Activated CD4-positive, alpha-beta memory T cell treated with anti-CD3 and anti-CD28 coated beads for 36 hours (primary cell): ENCODE data around the gene UBA6. TPM values are rescaled to one million over a fixed set of nuclear protein-coding genes. Genes with fewer than 3 reads are reported as not detected.
"Not testable (repeated sequence)": the region's sequence is repeated elsewhere in the genome, so short reads cannot be mapped to it uniquely, and the experiment has no call there.

ENCODE experiments used
- CTCF ChIA-PET: fragments of 350-600 bp; sonication (Branson Sonifier 250); formaldehyde crosslinking; loops from one replicate; lab custom pipeline; 2021; ENCODE audit warnings: antibody characterized with exemption, inconsistent platforms; lab: Charles Lee
- POLR2A ChIA-PET: fragments of 350-600 bp; sonication (Branson Sonifier 250); formaldehyde crosslinking; loops from one replicate; lab custom pipeline; 2021; ENCODE audit warnings: antibody characterized with exemption; lab: Charles Lee
- DNase-seq: peaks from one replicate; pipeline ENCODE4 v3.0.0-alpha.2; 2020
- H3K27ac Mint-ChIP-seq: one replicate; pipeline ENCODE4 v1.8.0; 2021; ENCODE audit warnings: mixed read lengths
- H3K27me3 Mint-ChIP-seq: one replicate; pipeline ENCODE4 v1.8.0; 2021; ENCODE audit warnings: mixed read lengths
- H3K36me3 Mint-ChIP-seq: one replicate; pipeline ENCODE4 v1.8.0; 2021; ENCODE audit warnings: mixed read lengths
- H3K4me1 Mint-ChIP-seq: one replicate; pipeline ENCODE4 v1.8.0; 2021; ENCODE audit warnings: low read depth, mixed read lengths
- H3K4me3 Mint-ChIP-seq: one replicate; pipeline ENCODE4 v1.8.0; 2021; ENCODE audit warnings: mild to moderate bottlenecking, mixed read lengths
- H3K9me3 Mint-ChIP-seq: one replicate; pipeline ENCODE4 v1.8.0; 2021; ENCODE audit warnings: mixed read lengths
- intact Hi-C: fragments of 100-400 bp; cut with micrococcal nuclease; formaldehyde crosslinking; loops from one replicate; pipeline ENCODE4 v1.15.1; 2023
- total RNA-seq, 2 experiments: library from RNA; stranded (reverse); gene quantifications; one replicate each; pipeline ENCODE4 v1.2.3, GENCODE V29; 2021

UBA6 gene
- total RNA-seq, result 100 to 1,000 TPM; 107 to 112 TPM

DNA sequence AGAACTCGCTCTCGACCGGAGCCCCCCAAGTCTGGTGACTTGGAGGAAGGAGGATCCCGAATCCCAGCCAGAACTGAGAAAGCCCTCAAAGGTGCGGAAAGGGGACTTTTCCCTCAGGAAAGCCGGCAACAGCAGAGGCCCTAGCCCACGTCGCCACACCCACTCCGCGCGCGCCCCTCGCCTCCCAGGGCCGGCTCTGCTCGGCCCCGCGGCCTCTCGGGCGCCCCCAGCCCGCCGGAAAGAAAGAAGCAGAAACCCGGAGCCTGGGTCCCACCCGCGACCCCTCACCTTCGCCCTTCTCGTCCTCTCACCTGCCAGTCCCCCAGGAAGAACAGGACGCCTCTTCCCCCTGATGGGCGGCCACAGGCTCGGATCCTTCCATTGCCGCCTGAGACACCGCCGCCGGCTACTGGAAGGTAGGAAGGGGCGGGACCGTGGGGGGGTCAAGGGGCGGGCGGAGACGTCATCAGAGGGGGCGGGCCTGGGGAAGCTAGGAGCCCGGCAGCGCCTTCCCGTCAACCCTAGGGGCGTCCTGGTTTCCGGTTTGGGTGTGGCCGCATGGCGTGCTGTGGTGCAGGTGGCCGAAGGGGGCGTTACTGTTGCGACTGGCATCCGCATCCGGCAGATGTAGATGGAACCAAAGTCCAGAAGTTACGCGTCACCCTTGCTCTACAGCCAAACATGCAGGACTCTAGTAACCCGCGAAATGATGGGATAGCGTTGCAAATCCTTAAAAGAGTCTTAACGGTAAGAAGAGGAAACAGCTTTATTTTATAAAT is at the start of gene UBA6:
Gene UBA6 (minus strand): TSS at position 418 of the 779 bp plus-strand sequence. CDS start 36 bp downstream, at position 382.
- Mint-ChIP-seq H3K36me3 (peaks cover 19% of the 10 kb centered on the region), H3K4me3 (peak within 1 kb of the TSS; percentile 92), H3K27ac (peak within 1 kb of the TSS; percentile 90), H3K27me3 (no peaks in the 10 kb centered on the region), H3K4me1 (peaks cover 55% of the 10 kb centered on the region), H3K9me3 (peaks cover under 1% of the 10 kb centered on the region)
- ChIA-PET CTCF (interaction anchor here (0.8 to 2.2 kb wide), 6 partner anchors 13 to 157 kb away, joined by 3 to 8 read pairs (median 4); no protein-coding TSS in a partner anchor), POLR2A (interaction anchor here (0.7 to 3.1 kb wide), 3 partner anchors 16 to 156 kb away, joined by 3 to 12 read pairs (median 4); partner anchors contain the start of gene CENPC)
- DNase-seq, result peak; percentile 98
- intact Hi-C loops, result loop anchor here (1.0 to 5.0 kb wide), 8 partner anchors 16 to 649 kb away; partner anchors contain the start of genes CENPC, TMPRSS11B and YTHDC1

- Mint-ChIP-seq H3K4me1 (peaks cover 8% of the 10 kb centered on the region), H3K36me3 (no peaks in the 10 kb centered on the region), H3K4me3 (no peak overlapping the region), H3K27me3 (no peaks in the 10 kb centered on the region), H3K9me3 (no peaks in the 10 kb centered on the region), H3K27ac (no peak overlapping the region)
- ChIA-PET POLR2A (no interaction called here), CTCF (no interaction called here)
- DNase-seq, result no peak
- intact Hi-C loops, result no loop called here
Observed at GRCh38 chr4:67750691-67751090, 49.7 kb upstream of the UBA6 start.

GRCh38 chr4:67749286-67749685 is 48.3 kb upstream of the UBA6 start:
- intact Hi-C loops, result loop anchor here (5.0 to 10.0 kb wide), 3 partner anchors 163 to 426 kb away; partner anchors contain the start of gene CENPC
- CTCF ChIA-PET, result interaction anchor here (1.1 to 1.4 kb wide), 3 partner anchors 12 to 162 kb away, joined by 3 to 4 read pairs (median 4); no protein-coding TSS in a partner anchor

DNA sequence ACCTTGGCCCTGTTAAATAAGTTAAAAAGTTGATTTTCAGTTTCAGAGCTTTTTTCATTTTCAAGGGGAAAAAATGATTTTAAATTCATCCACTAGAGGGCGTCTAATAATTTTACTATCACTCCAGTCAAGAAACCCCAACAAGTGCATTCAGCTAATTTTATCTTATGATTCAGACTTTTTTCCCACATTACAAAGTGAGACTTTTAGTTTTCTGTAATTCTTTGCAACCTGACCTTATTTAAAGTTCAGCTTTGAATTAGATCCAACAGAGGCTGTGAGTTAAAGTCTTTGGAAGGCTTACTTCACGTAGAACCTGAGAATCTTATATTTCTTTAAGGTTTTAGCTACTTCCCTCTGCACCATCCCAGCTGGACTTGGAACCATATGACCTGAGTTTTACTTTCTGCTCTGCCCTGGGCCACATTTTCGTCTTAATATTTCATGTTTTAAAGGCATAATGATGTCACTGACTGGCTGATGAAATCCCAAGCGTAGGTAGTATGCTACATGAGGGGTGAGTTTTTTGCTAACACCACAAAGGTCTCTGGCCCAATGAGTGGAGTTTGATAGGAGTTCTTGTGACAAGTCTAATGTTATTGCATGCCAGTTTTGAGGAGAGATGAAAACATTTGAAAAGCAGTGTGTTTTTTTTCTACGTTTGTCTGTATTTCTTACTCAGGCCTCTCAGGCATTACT is 46.0 kb upstream of the UBA6 start:
- intact Hi-C loops, result loop anchor here (2.0 to 10.0 kb wide), 4 partner anchors 46 to 428 kb away; partner anchors contain the start of genes CENPC and UBA6
- ChIA-PET POLR2A (interaction anchor here (1.0 kb wide), 1 partner anchor 46 kb away, joined by 3 read pairs; the partner anchor contains the start of gene UBA6), CTCF (interaction anchor here (0.7 to 3.4 kb wide), 32 partner anchors 8 to 630 kb away, joined by 3 to 23 read pairs (median 4); partner anchors contain the start of gene UBA6)
- Mint-ChIP-seq H3K4me3 (no peak overlapping the region), H3K27me3 (no peaks in the 10 kb centered on the region), H3K36me3 (no peaks in the 10 kb centered on the region), H3K27ac (no peak overlapping the region), H3K9me3 (no peaks in the 10 kb centered on the region), H3K4me1 (peaks cover 9% of the 10 kb centered on the region)
- no peak for DNase-seq

More at GRCh38 chr4:67749286-67749685, 48.3 kb upstream of the UBA6 start:
- H3K9me3 Mint-ChIP-seq, result no peaks in the 10 kb centered on the region
- no peak overlapping the region for H3K4me3 Mint-ChIP-seq
- no peak overlapping the region for H3K27ac Mint-ChIP-seq
- H3K27me3 Mint-ChIP-seq, result no peaks in the 10 kb centered on the region
- no peak for DNase-seq
- no peaks in the 10 kb centered on the region for H3K36me3 Mint-ChIP-seq
- H3K4me1 Mint-ChIP-seq, result peaks cover 8% of the 10 kb centered on the region
- POLR2A ChIA-PET, result no interaction called here

DNA sequence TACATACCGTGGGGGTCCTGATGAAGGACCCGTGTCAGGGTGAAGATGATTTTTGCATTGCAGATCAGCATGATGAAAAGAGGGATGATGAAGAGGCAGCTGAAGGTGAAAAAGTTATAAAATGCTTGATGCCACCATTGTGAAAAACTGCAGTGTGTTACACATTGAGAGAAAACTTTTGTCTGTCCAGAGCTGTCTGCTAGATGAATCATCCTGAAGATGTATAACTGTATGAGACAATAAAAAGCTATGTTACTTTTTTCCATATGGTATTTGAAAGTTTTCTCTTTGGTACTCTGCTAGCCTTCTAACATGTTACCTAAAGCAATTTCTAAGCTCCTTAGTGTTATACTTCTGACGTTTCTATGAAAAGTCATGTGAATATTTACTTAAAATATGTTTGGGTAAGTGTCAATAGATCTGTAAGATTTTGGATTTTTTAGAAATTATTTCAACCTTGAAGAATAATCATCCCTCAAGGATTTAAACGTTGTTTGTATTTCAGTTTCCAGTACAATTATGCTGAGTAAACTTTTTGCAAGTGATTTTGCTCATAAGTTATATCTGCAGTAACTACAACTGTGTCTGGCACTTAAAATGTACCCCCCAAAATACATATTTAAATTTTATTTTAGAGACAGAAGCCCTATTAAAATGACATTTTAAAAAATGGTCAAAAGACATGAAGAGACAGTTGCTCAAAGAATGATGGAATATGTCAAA is 43.8 kb upstream of the UBA6 start:
- intact Hi-C loops, result loop anchor here (5.0 to 10.0 kb wide), 3 partner anchors 168 to 430 kb away; partner anchors contain the start of gene CENPC
- no peaks in the 10 kb centered on the region for H3K36me3 Mint-ChIP-seq
- no peak overlapping the region for H3K27ac Mint-ChIP-seq
- H3K27me3 Mint-ChIP-seq, result no peaks in the 10 kb centered on the region
- no peak for DNase-seq
- H3K4me3 Mint-ChIP-seq, result no peak overlapping the region
- POLR2A ChIA-PET, result no interaction called here
- H3K4me1 Mint-ChIP-seq, result peaks cover 9% of the 10 kb centered on the region
- CTCF ChIA-PET, result interaction anchor here (1.2 to 3.4 kb wide), 4 partner anchors 9 to 167 kb away, joined by 3 to 23 read pairs (median 7); partner anchors contain the start of gene UBA6
- no peaks in the 10 kb centered on the region for H3K9me3 Mint-ChIP-seq

DNA sequence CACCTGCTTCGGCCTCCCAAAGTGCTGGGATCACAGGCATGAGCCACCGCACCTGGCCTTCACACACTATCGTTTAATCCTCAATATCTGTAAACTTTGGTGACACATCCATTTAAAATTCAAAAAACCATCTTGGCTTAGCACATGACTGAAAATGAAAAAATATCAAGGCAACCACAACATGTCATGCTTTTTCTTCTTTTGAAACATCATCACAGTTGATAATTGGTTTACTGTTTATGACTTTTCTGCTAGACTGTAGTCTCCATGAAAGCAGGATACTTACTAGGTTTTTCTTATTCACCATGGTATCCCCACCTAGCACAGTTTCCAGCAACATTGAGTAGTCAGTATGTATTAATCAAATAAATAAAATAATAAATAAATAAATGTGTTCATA is 42.2 kb upstream of the UBA6 start:
- Mint-ChIP-seq H3K27me3 (no peaks in the 10 kb centered on the region), H3K4me1 (peaks cover 9% of the 10 kb centered on the region), H3K27ac (no peak overlapping the region), H3K9me3 (no peaks in the 10 kb centered on the region), H3K36me3 (no peaks in the 10 kb centered on the region), H3K4me3 (no peak overlapping the region)
- intact Hi-C loops, result loop anchor here (1.0 to 10.0 kb wide), 2 partner anchors 27 to 432 kb away; no protein-coding TSS in a partner anchor
- ChIA-PET POLR2A (no interaction called here), CTCF (no interaction called here)
- DNase-seq, result no peak

DNA sequence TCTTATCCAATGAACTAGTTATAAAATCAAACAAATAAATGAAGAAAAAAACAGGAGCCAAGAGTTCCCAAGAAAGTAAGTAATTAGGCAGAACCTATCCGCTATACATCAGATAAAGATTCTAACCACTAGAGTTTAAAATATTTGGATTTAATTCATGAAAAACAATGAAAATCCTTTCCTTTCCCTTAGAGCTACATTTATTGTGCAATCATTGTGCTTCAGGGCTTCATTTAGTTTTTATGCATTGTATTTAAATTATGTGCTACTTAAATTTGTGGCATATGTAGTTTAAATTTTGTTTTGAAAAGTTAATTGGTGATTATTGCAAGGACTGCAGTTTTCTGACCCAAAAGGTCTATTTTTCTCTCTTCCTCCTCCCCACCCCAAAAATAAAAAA is 35.3 kb upstream of the UBA6 start:
- H3K27me3 Mint-ChIP-seq, result no peaks in the 10 kb centered on the region
- ChIA-PET POLR2A (no interaction called here), CTCF (interaction anchor here (1.7 kb wide), 1 partner anchor 10 kb away, joined by 6 read pairs; no protein-coding TSS in a partner anchor)
- no peaks in the 10 kb centered on the region for H3K4me1 Mint-ChIP-seq
- peaks cover 8% of the 10 kb centered on the region for H3K36me3 Mint-ChIP-seq
- no peak overlapping the region for H3K4me3 Mint-ChIP-seq
- no peak overlapping the region for H3K27ac Mint-ChIP-seq
- H3K9me3 Mint-ChIP-seq, result no peaks in the 10 kb centered on the region
- DNase-seq, result no peak
- intact Hi-C loops, result no loop called here

GRCh38 chr4:67735325-67735724 is 34.4 kb upstream of the UBA6 start:
- CTCF ChIA-PET, result interaction anchor here (0.9 to 1.7 kb wide), 2 partner anchors 11 to 176 kb away, joined by 3 to 6 read pairs; no protein-coding TSS in a partner anchor
- H3K9me3 Mint-ChIP-seq, result no peaks in the 10 kb centered on the region
- intact Hi-C loops, result no loop called here
- POLR2A ChIA-PET, result no interaction called here
- H3K4me1 Mint-ChIP-seq, result no peaks in the 10 kb centered on the region
- DNase-seq, result no peak
- H3K4me3 Mint-ChIP-seq, result no peak overlapping the region
- H3K27me3 Mint-ChIP-seq, result no peaks in the 10 kb centered on the region
- H3K27ac Mint-ChIP-seq, result no peak overlapping the region
- peaks cover 11% of the 10 kb centered on the region for H3K36me3 Mint-ChIP-seq

DNA sequence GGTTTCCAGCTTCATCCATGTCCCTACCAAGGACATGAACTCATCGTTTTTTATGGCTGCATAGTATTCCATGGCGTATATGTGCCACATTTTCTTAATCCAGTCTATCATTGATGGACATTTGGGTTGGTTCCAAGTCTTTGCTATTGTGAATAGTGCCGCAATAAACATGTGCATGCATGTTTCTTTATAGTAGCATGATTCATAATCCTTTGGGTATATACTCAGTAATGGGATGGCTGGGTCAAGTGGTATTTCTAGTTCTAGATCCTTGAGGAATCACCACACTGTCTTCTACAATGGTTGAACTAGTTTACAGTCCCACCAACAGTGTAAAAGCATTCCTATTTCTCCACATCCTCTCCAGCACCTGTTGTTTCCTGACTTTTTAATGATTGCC is 29.6 kb upstream of the UBA6 start:
- CTCF ChIA-PET, H3K27ac Mint-ChIP-seq, H3K4me3 Mint-ChIP-seq, intact Hi-C loops, H3K27me3 Mint-ChIP-seq, POLR2A ChIA-PET, H3K9me3 Mint-ChIP-seq, DNase-seq: not testable (repeated sequence)
- Mint-ChIP-seq H3K4me1 (peaks cover 10% of the 10 kb centered on the region), H3K36me3 (peaks cover 22% of the 10 kb centered on the region)

DNA sequence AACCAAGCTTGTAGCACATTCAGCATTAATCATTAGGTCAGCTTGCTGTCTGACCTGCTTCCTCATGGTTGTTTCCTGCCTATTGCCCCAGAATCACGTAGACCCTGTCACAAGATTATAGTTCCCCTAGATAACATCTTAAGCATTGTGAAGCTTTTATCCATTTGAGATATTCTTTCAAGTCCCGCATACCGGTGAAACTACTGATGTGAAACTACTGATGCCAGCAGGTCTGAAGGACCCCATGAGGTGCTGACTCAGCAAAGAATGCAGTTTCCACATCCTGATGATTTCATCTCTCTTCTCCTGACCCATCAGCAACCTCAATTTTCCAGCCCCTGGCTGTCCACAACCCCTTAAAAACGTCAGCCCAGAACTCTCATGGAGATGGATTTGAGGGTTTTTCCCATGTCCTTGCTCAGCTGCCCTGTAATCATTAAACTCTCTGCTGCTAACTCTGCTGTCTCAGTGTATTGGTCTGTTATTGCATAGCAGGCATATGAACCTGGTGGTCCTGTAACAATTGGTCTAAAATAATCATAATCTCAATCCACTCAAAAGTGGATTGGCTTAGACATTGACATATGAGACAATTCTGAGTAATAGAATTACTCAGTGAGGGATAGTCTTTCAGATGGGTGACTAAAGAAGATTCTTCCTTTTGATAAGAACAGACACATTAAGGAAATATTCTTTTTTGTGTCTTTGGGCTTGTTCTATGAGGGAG is 26.3 kb upstream of the UBA6 start:
- H3K36me3 Mint-ChIP-seq, result peaks cover 20% of the 10 kb centered on the region
- CTCF ChIA-PET, result no interaction called here
- intact Hi-C loops, result no loop called here

GRCh38 chr4:67725981-67726380 is 25.0 kb upstream of the UBA6 start:
- Mint-ChIP-seq H3K27ac (no peak overlapping the region), H3K27me3 (no peaks in the 10 kb centered on the region), H3K4me3 (no peak overlapping the region), H3K9me3 (peaks cover 5% of the 10 kb centered on the region), H3K4me1 (peaks cover 10% of the 10 kb centered on the region), H3K36me3 (peaks cover 20% of the 10 kb centered on the region)
- ChIA-PET POLR2A (no interaction called here), CTCF (interaction anchor here (1.4 kb wide), 1 partner anchor 21 kb away, joined by 5 read pairs; no protein-coding TSS in a partner anchor)
- no peak for DNase-seq
- intact Hi-C loops, result no loop called here

More for the DNA sequence above, 26.3 kb upstream of the UBA6 start:
- no peak overlapping the region for H3K27ac Mint-ChIP-seq
- H3K4me1 Mint-ChIP-seq, result peaks cover 10% of the 10 kb centered on the region
- no peak overlapping the region for H3K4me3 Mint-ChIP-seq
- peaks cover 5% of the 10 kb centered on the region for H3K9me3 Mint-ChIP-seq
- DNase-seq, result no peak
- no peaks in the 10 kb centered on the region for H3K27me3 Mint-ChIP-seq
- POLR2A ChIA-PET, result no interaction called here
